Measurements from ENCODE around the gene PAOX.

DNA sequence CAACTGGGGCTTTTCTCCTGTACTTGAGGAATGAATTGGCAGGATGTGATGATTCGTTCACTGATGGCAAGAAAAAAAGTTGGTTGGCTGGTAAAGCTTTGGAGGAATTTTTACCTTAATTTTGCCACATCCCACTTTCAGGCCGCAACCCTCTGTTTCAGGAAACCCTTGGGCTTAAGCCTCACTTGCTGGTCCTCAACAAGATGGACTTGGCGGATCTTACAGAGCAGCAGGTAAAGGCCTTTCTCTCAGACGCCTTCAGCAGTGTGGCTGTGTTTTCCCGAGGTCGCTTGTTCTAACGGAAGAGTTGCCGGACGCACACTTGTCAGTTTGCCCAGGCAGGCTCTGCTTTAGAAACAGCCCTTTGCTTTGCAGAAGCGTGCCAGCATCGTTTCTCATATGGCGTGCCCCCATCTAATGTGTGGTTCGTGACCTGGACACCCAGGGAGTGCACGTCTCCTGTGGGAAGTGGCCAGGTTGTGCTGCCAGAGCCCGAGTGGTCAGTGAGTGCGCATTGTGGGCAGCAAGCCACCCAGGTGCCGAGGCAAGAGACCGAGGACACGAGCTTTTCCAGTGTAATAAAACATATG is 17.1 kb downstream of the PAOX start:
- TF ChIP-seq RAD21 (IDR thresholded peaks at IDR 0.05; ENCODE audit: low read length) (no peak), POLR2A (IDR thresholded peaks at IDR 0.05; ENCODE audit: low read depth, low read length) (no peak), NFE2L2 (IDR thresholded peaks at IDR 0.05; ENCODE audit: low read depth, low read length) (no peak), MAFK (IDR thresholded peaks at IDR 0.05; ENCODE audit: low read depth, low read length) (no peak), MXI1 (IDR thresholded peaks at IDR 0.05; ENCODE audit: borderline replicate concordance, low read depth, low read length) (no peak), CEBPB (IDR thresholded peaks at IDR 0.05; ENCODE audit: low read depth, low read length) (no peak), RFX5 (IDR thresholded peaks at IDR 0.05; ENCODE audit: low read depth, low read length) (no peak), BHLHE40 (IDR thresholded peaks at IDR 0.05; ENCODE audit: low read depth, low read length) (no peak), FOS (IDR thresholded peaks at IDR 0.05; ENCODE audit: low read depth, low read length) (no peak)
- TF ChIP-seq, protein P1, sequence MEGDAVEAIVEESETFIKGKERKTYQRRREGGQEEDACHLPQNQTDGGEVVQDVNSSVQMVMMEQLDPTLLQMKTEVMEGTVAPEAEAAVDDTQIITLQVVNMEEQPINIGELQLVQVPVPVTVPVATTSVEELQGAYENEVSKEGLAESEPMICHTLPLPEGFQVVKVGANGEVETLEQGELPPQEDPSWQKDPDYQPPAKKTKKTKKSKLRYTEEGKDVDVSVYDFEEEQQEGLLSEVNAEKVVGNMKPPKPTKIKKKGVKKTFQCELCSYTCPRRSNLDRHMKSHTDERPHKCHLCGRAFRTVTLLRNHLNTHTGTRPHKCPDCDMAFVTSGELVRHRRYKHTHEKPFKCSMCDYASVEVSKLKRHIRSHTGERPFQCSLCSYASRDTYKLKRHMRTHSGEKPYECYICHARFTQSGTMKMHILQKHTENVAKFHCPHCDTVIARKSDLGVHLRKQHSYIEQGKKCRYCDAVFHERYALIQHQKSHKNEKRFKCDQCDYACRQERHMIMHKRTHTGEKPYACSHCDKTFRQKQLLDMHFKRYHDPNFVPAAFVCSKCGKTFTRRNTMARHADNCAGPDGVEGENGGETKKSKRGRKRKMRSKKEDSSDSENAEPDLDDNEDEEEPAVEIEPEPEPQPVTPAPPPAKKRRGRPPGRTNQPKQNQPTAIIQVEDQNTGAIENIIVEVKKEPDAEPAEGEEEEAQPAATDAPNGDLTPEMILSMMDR (conservative IDR thresholded peaks at IDR 0.05; ENCODE audit: low read depth, low read length) = no peak
- TF ChIP-seq, protein P2, sequence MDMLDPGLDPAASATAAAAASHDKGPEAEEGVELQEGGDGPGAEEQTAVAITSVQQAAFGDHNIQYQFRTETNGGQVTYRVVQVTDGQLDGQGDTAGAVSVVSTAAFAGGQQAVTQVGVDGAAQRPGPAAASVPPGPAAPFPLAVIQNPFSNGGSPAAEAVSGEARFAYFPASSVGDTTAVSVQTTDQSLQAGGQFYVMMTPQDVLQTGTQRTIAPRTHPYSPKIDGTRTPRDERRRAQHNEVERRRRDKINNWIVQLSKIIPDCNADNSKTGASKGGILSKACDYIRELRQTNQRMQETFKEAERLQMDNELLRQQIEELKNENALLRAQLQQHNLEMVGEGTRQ (IDR thresholded peaks at IDR 0.05; ENCODE audit: low read depth, low read length) = no peak
